Prostate gland (tissue), 2 donors: Measurements from ENCODE around the gene PDE11A.

Source experiments
- POLR2A ChIP-seq: fragments of 450-650 bp; IDR thresholded peaks from one replicate; pipeline ENCODE4 v1.6.1; 2016; ENCODE audit warnings: antibody characterized with exemption, mild to moderate bottlenecking
- TF ChIP-seq, protein P1 (sequence below), 4 experiments: fragments of 200-600 bp in 2 of 4; fragments of 450-650 bp in 2 of 4; sonication (generic) in 2 of 4; IDR thresholded peaks; 1 replicate in 3 of 4; 2 replicates in 1 of 4; pipeline ENCODE4 v1.5.1; 2016 to 2019; ENCODE audit warnings: antibody characterized with exemption in 4 of 4, mild to moderate bottlenecking in 2 of 4, moderate library complexity in 2 of 4

DNA sequence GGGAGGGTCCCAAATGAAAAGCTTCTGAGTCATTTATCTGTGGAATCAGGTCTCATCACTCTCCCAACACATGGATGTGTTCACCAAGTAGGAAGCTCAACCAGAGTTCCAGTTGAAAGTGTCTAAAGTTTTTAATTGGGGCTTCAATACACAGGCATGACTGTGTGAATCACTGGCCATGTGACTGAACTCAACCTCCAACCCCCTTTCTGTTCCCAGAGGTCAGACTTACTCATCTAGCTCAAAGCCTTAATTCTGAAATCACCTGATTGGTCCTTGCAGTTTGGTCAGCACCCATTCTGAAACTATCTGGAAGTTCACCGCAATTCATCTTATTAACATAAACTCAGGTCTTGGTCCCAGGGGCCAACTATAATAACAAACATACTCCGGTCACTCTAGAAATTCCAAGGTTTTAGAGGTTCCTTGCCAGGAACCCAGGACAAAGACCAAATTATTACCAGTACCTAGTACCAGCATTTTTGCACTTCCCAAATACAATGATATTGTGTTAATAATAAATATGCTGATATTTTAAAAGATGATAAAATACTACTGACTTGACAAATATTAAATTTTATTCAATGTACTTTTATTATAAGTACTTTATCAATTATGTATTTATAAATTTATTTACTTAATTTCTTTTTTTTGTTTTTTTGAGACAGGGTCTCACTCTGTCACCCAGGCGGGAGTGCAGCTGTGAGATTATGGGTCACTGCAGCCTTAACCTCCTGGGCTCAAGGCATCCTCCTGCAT, 28.9 kb upstream of the PDE11A start:
- TF ChIP-seq, protein P1, sequence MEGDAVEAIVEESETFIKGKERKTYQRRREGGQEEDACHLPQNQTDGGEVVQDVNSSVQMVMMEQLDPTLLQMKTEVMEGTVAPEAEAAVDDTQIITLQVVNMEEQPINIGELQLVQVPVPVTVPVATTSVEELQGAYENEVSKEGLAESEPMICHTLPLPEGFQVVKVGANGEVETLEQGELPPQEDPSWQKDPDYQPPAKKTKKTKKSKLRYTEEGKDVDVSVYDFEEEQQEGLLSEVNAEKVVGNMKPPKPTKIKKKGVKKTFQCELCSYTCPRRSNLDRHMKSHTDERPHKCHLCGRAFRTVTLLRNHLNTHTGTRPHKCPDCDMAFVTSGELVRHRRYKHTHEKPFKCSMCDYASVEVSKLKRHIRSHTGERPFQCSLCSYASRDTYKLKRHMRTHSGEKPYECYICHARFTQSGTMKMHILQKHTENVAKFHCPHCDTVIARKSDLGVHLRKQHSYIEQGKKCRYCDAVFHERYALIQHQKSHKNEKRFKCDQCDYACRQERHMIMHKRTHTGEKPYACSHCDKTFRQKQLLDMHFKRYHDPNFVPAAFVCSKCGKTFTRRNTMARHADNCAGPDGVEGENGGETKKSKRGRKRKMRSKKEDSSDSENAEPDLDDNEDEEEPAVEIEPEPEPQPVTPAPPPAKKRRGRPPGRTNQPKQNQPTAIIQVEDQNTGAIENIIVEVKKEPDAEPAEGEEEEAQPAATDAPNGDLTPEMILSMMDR (IDR thresholded peaks at IDR 0.05): no peak
- no peak for TF ChIP-seq POLR2A
